Karpas-422 (cell line): ENCODE results near the gene OSBPL10. TPM values are rescaled to one million over a fixed set of nuclear protein-coding genes. Genes with fewer than 3 reads are reported as not detected.

ENCODE experiments used
- DNase-seq: peaks from one replicate; pipeline ENCODE4 v3.0.0-alpha.2; 2015
- H2AFZ ChIP-seq: fragments of 200-600 bp; sonication (generic); 2 replicates; pipeline ENCODE4 v1.6.1; 2014; ENCODE audit warnings: antibody characterized with exemption, low read length, mixed read lengths
- H3K27ac ChIP-seq: fragments of 200-600 bp; sonication (generic); 2 replicates; pipeline ENCODE4 v1.5.1; 2014; ENCODE audit warnings: mild to moderate bottlenecking, low read length, moderate library complexity
- H3K27me3 ChIP-seq: fragments of 200-600 bp; sonication (generic); 2 replicates; pipeline ENCODE4 v1.6.1; 2014; ENCODE audit warnings: low read length, mixed read lengths
- H3K36me3 ChIP-seq: fragments of 200-600 bp; sonication (generic); 2 replicates; pipeline ENCODE4 v1.6.1; 2014; ENCODE audit warnings: low read length, mixed read lengths; ENCODE audit not compliant: insufficient read depth
- H3K4me1 ChIP-seq: fragments of 200-600 bp; sonication (generic); 2 replicates; pipeline ENCODE4 v1.6.1; 2014; ENCODE audit warnings: mild to moderate bottlenecking, low read length, mixed read lengths
- H3K4me2 ChIP-seq: fragments of 200-600 bp; sonication (generic); 2 replicates; pipeline ENCODE4 v1.6.1; 2014; ENCODE audit warnings: low read length, low read depth, mild to moderate bottlenecking; ENCODE audit not compliant: poor library complexity, severe bottlenecking
- H3K4me3 ChIP-seq: fragments of 200-600 bp; sonication (generic); 2 replicates; pipeline ENCODE4 v1.5.1; 2014; ENCODE audit warnings: mild to moderate bottlenecking, antibody characterized with exemption, low read length, mixed read lengths
- H3K79me2 ChIP-seq: fragments of 200-600 bp; sonication (generic); 2 replicates; pipeline ENCODE4 v1.6.1; 2014; ENCODE audit warnings: mild to moderate bottlenecking, low read length, mixed read lengths
- H3K9ac ChIP-seq: fragments of 200-600 bp; sonication (generic); 2 replicates; pipeline ENCODE4 v1.6.0; 2014; ENCODE audit warnings: low read length
- H3K9me2 ChIP-seq: fragments of 200-600 bp; sonication (generic), shearing (Covaris generic); replicated peaks from 2 replicates; pipeline ENCODE4 v1.6.0; 2014; ENCODE audit warnings: mild to moderate bottlenecking, low read length, moderate library complexity; ENCODE audit not compliant: insufficient read depth
- H3K9me3 ChIP-seq: fragments of 300-700, 200-600 bp; sonication (generic); 2 replicates; pipeline ENCODE4 v1.6.1; 2014; ENCODE audit warnings: low read length, mixed read lengths
- H4K20me1 ChIP-seq: fragments of 200-600 bp; sonication (generic); 2 replicates; pipeline ENCODE4 v1.6.1; 2014; ENCODE audit warnings: mild to moderate bottlenecking, antibody characterized with exemption, low read length, low read depth; ENCODE audit not compliant: insufficient read depth
- total RNA-seq: library from RNA; depleted of rRNA; stranded (reverse); fragments of >200 nt; shearing (Covaris generic); gene quantifications from 2 replicates; pipeline ENCODE4 v1.2.3, GENCODE V29; 2014; ENCODE audit warnings: low replicate concordance

Gene OSBPL10
- total RNA-seq, 1 experiment from 2014 or later: 87.0 TPM

DNA sequence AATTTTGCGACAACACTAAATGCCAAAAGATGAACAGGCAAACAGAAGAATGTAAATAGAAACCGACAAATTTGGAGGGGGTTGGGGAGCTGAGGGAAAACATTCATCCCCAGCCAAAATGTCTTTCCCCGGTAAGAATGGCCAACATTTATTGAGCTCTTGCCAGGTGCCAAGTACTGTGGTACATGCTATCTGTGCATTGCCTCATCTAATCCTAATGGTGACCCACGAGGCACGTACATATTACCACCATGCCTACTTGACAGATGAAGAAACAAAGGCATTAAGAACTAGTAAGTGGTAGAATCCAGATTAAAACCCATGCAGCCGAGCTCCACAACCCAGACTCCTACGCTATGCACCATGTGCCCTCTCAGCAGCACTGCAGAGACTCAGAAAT is 242.7 kb downstream of the OSBPL10 start:
- H3K9me3 ChIP-seq: no peaks in the 10 kb centered on the region

DNA sequence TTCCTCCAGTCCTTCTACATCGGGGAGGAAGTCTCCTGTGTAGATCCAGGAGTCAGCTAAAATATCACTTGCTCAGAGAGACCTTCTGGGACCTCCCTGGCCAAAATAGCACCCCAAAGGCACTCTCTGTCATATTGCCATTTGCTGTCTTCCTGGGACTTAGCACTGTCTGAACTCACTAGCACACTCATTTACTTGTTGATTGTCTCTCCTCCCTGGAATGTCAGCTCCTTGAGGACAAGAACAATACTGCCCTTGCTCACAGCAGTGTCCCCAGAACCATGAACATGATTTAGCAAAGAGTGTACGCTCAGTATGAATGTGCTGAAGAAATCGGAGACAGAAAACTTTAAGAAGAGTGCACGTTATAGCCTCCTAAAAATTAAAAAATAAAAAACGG is 245.4 kb downstream of the OSBPL10 start:
- H3K9ac ChIP-seq: no peak overlapping the region

More for the DNA sequence above, 242.7 kb downstream of the OSBPL10 start:
- Histone ChIP-seq H2AFZ (no peak overlapping the region), H3K4me2 (no peak overlapping the region), H3K27me3 (no peaks in the 10 kb centered on the region), H3K36me3 (peaks cover 20% of the 10 kb centered on the region; the same call in 1 of the 2 replicates), H3K4me1 (peaks cover 5% of the 10 kb centered on the region), H3K27ac (no peak overlapping the region), H3K79me2 (peaks cover 87% of the 10 kb centered on the region), H4K20me1 (no peaks in the 10 kb centered on the region; the same call in 1 of the 2 replicates), H3K9me2 (no peaks in the 10 kb centered on the region), H3K9ac (no peak overlapping the region), H3K4me3 (no peak overlapping the region)
- DNase-seq: no peak

DNA sequence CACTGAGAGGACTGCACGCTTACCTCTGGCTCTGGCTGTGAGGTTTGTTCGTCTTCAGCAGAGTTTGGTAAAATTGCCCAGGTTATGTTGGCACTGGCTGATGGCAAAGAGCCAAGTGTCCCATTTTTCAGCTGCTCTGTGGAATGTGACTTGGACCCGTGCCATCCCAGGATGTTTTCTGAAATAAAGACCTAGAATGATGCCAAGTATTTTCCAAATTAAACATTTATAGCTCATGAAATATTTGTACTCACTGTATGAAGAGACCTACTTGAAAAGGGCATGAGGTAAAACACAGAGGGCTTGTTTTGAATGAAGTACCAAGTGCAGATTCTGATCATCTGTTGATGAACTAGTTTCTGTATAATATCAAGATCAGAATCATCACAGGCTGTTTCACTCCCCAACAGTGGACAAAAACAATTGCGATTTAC is 247.8 kb downstream of the OSBPL10 start:
- H3K9me3 ChIP-seq: no peaks in the 10 kb centered on the region
- no peaks in the 10 kb centered on the region for H3K9me2 ChIP-seq
- no peak overlapping the region for H2AFZ ChIP-seq
- H3K27me3 ChIP-seq: no peaks in the 10 kb centered on the region
- H3K36me3 ChIP-seq: peaks cover 32% of the 10 kb centered on the region; the same call in 1 of the 2 replicates
- no peak overlapping the region for H3K4me2 ChIP-seq
- H3K9ac ChIP-seq: no peak overlapping the region
- H3K27ac ChIP-seq: no peak overlapping the region
- H3K79me2 ChIP-seq: peaks cover 81% of the 10 kb centered on the region
- peaks cover 5% of the 10 kb centered on the region for H3K4me1 ChIP-seq
- no peak for DNase-seq
- H4K20me1 ChIP-seq: no peaks in the 10 kb centered on the region; the same call in 1 of the 2 replicates
- H3K4me3 ChIP-seq: no peak overlapping the region

More for the DNA sequence above, 245.4 kb downstream of the OSBPL10 start:
- Histone ChIP-seq H3K27ac (peak overlapping the region; percentile 22; the same call in 1 of the 2 replicates), H3K4me1 (peaks cover 5% of the 10 kb centered on the region), H3K4me2 (no peak overlapping the region), H3K79me2 (peaks cover 87% of the 10 kb centered on the region), H2AFZ (no peak overlapping the region), H3K9me2 (no peaks in the 10 kb centered on the region), H4K20me1 (no peaks in the 10 kb centered on the region; the same call in 1 of the 2 replicates), H3K9me3 (no peaks in the 10 kb centered on the region), H3K4me3 (no peak overlapping the region), H3K36me3 (peaks cover 32% of the 10 kb centered on the region; the same call in 1 of the 2 replicates), H3K27me3 (no peaks in the 10 kb centered on the region)
- DNase-seq: no peak

DNA sequence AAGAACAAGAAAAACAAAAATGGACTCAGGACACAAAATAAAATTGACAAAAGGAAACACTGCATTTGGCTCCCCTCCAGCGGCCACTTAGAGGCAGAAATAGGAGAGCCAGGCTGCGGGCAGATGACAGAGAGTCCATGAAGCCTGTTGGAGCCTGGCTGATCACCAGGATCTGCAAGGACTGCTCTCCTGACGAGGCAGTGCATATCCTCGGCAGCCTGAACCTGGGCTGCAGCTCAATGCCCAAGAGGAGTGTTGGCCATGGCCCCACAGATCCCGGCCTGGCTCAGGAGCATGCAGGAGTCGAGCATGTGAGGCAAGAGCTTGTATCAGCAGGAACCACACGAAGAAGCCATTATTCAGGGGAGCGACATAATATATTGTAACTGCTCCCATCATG is 248.5 kb downstream of the OSBPL10 start:
- H3K36me3 ChIP-seq: peaks cover 32% of the 10 kb centered on the region; the same call in 1 of the 2 replicates
- no peaks in the 10 kb centered on the region; the same call in 1 of the 2 replicates for H4K20me1 ChIP-seq
- no peak overlapping the region for H2AFZ ChIP-seq
- H3K4me1 ChIP-seq: peaks cover 5% of the 10 kb centered on the region
- no peaks in the 10 kb centered on the region for H3K27me3 ChIP-seq
- no peak for DNase-seq
- H3K9ac ChIP-seq: no peak overlapping the region
- H3K9me3 ChIP-seq: no peaks in the 10 kb centered on the region
- no peak overlapping the region for H3K4me2 ChIP-seq
- H3K4me3 ChIP-seq: no peak overlapping the region
- no peaks in the 10 kb centered on the region for H3K9me2 ChIP-seq
- H3K79me2 ChIP-seq: peaks cover 83% of the 10 kb centered on the region
- no peak overlapping the region for H3K27ac ChIP-seq

DNA sequence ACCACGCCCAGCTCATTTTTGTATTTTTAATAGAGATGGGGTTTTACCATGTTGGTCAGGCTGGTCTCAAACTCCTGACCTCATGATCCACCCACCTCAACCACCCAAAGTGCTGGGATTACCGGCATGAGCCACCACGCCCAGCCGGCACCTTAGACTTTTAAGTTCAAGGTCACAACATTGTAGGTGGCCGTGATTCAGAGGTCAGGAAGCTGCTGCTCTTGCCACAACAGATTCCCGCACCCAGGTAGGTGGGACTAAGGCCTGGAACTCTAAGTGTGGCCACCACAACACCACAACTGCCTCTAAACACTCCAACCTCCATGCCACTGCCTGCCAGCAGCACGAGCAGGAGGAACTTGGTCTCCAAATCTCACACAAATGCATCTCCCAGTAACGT is 251.5 kb downstream of the OSBPL10 start:
- Histone ChIP-seq H3K9me3 (no peaks in the 10 kb centered on the region), H3K4me1 (peaks cover 8% of the 10 kb centered on the region), H3K27me3 (no peaks in the 10 kb centered on the region), H3K4me2 (no peak overlapping the region), H3K27ac (no peak overlapping the region), H3K9me2 (no peaks in the 10 kb centered on the region), H4K20me1 (no peaks in the 10 kb centered on the region; the same call in 1 of the 2 replicates), H3K4me3 (no peak overlapping the region), H3K9ac (no peak overlapping the region), H3K79me2 (peaks cover 75% of the 10 kb centered on the region), H2AFZ (no peak overlapping the region), H3K36me3 (peaks cover 20% of the 10 kb centered on the region; the same call in 1 of the 2 replicates)
- no peak for DNase-seq

DNA sequence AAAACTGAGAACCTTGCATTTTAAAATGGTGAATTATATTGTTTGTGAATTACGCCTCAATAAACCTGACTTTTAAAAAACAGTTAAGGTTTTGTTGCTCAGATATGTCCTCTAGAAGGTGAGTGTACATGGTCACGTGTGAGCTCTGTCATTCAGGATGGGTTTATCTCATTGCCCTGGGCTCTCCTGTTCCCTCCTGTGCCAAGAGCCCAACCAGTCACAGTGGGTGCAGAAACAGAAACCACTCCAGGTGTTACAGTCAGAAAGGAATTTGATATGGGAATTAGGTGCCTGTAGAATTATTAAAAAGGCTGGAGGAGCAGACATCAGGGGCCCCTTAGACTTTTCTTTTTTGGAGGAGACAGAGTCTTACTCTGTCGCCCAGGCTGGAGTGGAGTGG is 252.0 kb downstream of the OSBPL10 start:
- H3K9ac ChIP-seq: no peak overlapping the region
- no peak overlapping the region for H3K4me2 ChIP-seq
- no peak for DNase-seq

DNA sequence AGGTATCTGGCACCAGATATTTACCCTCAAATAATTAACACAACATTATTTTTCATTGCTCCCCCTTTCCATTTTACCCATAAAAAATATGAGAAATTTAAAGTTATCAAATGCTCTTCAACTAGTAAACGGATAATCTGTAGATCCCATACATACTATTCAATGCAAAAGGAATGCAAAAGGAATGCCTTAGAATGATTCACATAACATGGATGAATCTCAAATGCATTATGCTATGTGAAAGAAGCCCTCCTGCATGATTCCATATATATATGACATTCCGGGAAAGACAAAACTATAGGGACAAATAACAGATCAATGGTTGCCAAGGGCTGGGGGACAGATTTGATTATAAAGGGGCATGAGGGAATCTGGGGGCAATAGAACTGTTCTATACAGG is 252.7 kb downstream of the OSBPL10 start:
- H3K4me2 ChIP-seq: no peak overlapping the region
- H3K79me2 ChIP-seq: peaks cover 79% of the 10 kb centered on the region
- DNase-seq: no peak
- H3K4me3 ChIP-seq: no peak overlapping the region
- no peak overlapping the region for H3K27ac ChIP-seq
- H3K27me3 ChIP-seq: no peaks in the 10 kb centered on the region
- no peak overlapping the region for H2AFZ ChIP-seq
- H3K9ac ChIP-seq: no peak overlapping the region
- no peaks in the 10 kb centered on the region for H4K20me1 ChIP-seq
- no peaks in the 10 kb centered on the region for H3K9me3 ChIP-seq
- no peaks in the 10 kb centered on the region for H3K9me2 ChIP-seq
- peaks cover 14% of the 10 kb centered on the region; the same call in 1 of the 2 replicates for H3K36me3 ChIP-seq
- H3K4me1 ChIP-seq: peaks cover 8% of the 10 kb centered on the region

More for the DNA sequence above, 252.0 kb downstream of the OSBPL10 start:
- Histone ChIP-seq H3K36me3 (peaks cover 16% of the 10 kb centered on the region; the same call in 1 of the 2 replicates), H3K4me3 (no peak overlapping the region), H3K79me2 (peaks cover 75% of the 10 kb centered on the region), H3K9me2 (no peaks in the 10 kb centered on the region), H2AFZ (no peak overlapping the region), H3K27ac (no peak overlapping the region), H3K9me3 (no peaks in the 10 kb centered on the region), H3K27me3 (no peaks in the 10 kb centered on the region), H3K4me1 (peaks cover 8% of the 10 kb centered on the region), H4K20me1 (no peaks in the 10 kb centered on the region)

DNA sequence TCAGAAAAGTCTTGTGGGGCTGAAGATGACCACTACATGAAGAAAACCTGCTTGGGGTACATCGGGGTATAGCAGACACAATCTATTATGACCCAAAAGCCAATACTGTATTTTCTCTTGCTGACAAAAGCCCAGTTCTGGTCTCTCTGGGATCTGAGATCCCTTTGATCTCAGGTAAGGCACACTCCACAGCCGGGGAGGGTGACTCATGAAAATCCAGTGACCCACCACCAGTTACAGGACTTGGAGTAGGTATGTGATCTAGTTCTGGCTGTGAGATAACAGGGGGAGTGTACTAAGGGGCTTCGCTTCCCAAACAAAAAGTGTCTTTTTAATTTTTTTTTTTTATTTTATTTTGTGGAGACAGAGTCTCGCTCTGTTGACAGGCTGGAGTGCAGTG is 255.1 kb downstream of the OSBPL10 start:
- no peaks in the 10 kb centered on the region for H4K20me1 ChIP-seq
- no peaks in the 10 kb centered on the region for H3K9me3 ChIP-seq
- no peak overlapping the region for H2AFZ ChIP-seq
- peaks cover 20% of the 10 kb centered on the region for H3K4me1 ChIP-seq
- peaks cover 3% of the 10 kb centered on the region; the same call in 1 of the 2 replicates for H3K36me3 ChIP-seq
- no peak overlapping the region for H3K27ac ChIP-seq
- H3K27me3 ChIP-seq: no peaks in the 10 kb centered on the region
- no peak overlapping the region for H3K4me2 ChIP-seq
- H3K4me3 ChIP-seq: no peak overlapping the region
- DNase-seq: no peak
- no peak overlapping the region for H3K9ac ChIP-seq
- peaks cover 78% of the 10 kb centered on the region for H3K79me2 ChIP-seq
- no peaks in the 10 kb centered on the region for H3K9me2 ChIP-seq
